Measurements from ENCODE around the gene LNX1. TPM values are rescaled to one million over a fixed set of nuclear protein-coding genes. Genes with fewer than 3 reads are reported as not detected.

LNX1 gene
- total and polyA plus RNA-seq, 4 experiments from 2014 or later = 0.44 to 0.78 TPM; not detected in 2

DNA sequence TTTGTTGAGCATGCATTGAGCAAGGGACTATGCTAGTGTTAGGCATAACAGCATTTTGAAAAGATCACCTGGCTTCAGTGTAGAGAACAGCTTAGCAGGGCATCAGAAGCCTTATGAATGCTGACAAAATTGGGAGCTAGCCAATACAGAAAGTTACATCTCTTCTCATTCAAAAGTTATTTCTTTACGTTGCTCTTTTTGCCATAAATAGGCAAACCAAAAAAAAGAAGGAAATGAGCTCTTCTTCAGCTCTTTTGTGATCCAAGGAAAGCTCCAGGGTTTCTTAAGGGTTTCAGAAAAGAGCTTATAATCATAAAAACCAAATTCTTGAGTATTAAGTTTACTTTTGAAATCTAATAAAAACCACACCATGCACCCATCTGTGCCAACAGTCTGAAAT is 35.2 kb upstream of the LNX1 start:
- Mint-ChIP-seq H3K4me1 (no peaks in the 10 kb centered on the region), H3K4me3 (no peak overlapping the region), H3K27ac (no peak overlapping the region), H3K9me3 (peaks cover 0 to 8% (median 3%) of the 10 kb centered on the region in 8 donors), H3K36me3 (no peaks in the 10 kb centered on the region), H3K27me3 (peaks cover 4 to 5% of the 10 kb centered on the region in 2 donors)
- H3K27me3 ChIP-seq (ENCODE audit: insufficient read depth, low read length) = no peaks in the 10 kb centered on the region
- H3K4me3 ChIP-seq (ENCODE audit: low read length in 2 of 2) = no peak overlapping the region
- ChIA-PET POLR2A (ENCODE audit: partially characterized antibody) (no interaction called here), CTCF (ENCODE audit: partially characterized antibody) (no interaction called here)
- no peak overlapping the region for H3K27ac ChIP-seq (ENCODE audit: low read depth, low read length)
- H3K9me3 ChIP-seq (ENCODE audit: control insufficient read depth in 1 of 2, low read length in 2 of 2) = no peaks in the 10 kb centered on the region
- no peak for DNase-seq
- no peaks in the 10 kb centered on the region for H3K36me3 ChIP-seq (ENCODE audit: insufficient read depth, low read length)
- no peaks in the 10 kb centered on the region for H3K4me1 ChIP-seq (ENCODE audit: insufficient read depth, low read length)
- intact Hi-C loops (cut with micrococcal nuclease) = no loop called here

DNA sequence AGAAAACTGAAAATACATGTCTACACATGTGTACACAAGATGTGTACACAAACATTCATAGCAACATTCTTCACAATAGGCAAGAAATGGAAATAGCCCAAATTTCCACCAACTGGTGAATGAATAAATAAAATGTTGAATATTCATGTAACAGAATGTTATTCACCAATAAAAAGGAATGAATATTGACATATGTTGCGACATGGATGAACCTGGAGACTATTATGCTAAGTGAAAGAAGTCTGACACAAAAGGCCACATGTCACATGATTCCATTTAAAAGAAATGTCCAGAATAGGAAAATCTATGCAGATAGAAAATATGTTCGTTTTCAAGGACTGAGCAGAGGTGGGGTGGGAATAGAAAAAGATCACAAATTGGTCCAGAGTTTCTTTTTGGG is 34.6 kb upstream of the LNX1 start:
- Histone ChIP-seq H3K4me1 (ENCODE audit: insufficient read depth, low read length) (no peaks in the 10 kb centered on the region), H3K27ac (ENCODE audit: low read depth, low read length) (no peak overlapping the region), H3K4me3 (ENCODE audit: low read length in 2 of 2) (no peak overlapping the region), H3K9me3 (ENCODE audit: control insufficient read depth in 1 of 2, low read length in 2 of 2) (no peaks in the 10 kb centered on the region), H3K36me3 (ENCODE audit: insufficient read depth, low read length) (no peaks in the 10 kb centered on the region), H3K27me3 (ENCODE audit: insufficient read depth, low read length) (no peaks in the 10 kb centered on the region)
- Mint-ChIP-seq H3K4me1 (no peaks in the 10 kb centered on the region), H3K9me3 (peaks cover 0 to 8% (median 3%) of the 10 kb centered on the region in 8 donors), H3K4me3 (no peak overlapping the region), H3K36me3 (no peaks in the 10 kb centered on the region), H3K27ac (no peak overlapping the region), H3K27me3 (peaks cover 4% of the 10 kb centered on the region in 2 donors)
- ChIA-PET CTCF (ENCODE audit: partially characterized antibody) (no interaction called here), POLR2A (ENCODE audit: partially characterized antibody) (no interaction called here)
- intact Hi-C loops (cut with micrococcal nuclease) = no loop called here
- DNase-seq = no peak

DNA sequence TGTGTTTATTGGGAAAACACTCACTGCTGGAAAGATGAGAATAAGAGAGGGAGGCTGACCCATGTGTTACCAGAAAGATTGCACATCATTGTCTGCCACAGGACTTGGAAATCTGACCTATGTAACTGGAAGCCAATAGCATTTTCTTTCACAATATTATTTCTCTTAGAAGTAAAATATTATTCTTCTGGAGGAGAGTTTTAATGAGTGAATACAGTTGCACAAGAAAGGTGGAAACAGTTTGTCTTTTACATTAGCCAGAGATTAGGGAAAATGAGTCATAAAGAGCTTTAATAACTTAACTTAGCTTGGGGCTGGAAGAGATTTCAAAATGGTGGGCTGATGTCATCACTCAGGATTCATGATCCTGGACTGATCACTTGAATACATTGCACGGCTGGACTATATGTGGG is 31.5 kb upstream of the LNX1 start:
- intact Hi-C loops (cut with micrococcal nuclease) = no loop called here
- CTCF ChIA-PET (ENCODE audit: partially characterized antibody) = interaction anchor here (0.7 kb wide), 1 partner anchor 9 kb away, joined by 3 read pairs; no protein-coding TSS in a partner anchor
- Mint-ChIP-seq H3K27me3 (peaks cover 2 to 3% of the 10 kb centered on the region in 2 donors), H3K4me3 (no peak overlapping the region), H3K9me3 (peaks cover 0 to 5% (median 2%) of the 10 kb centered on the region in 8 donors), H3K4me1 (no peaks in the 10 kb centered on the region), H3K27ac (no peak overlapping the region), H3K36me3 (no peaks in the 10 kb centered on the region)
- Histone ChIP-seq H3K4me3 (ENCODE audit: low read length in 2 of 2) (no peak overlapping the region), H3K27me3 (ENCODE audit: insufficient read depth, low read length) (no peaks in the 10 kb centered on the region), H3K9me3 (ENCODE audit: control insufficient read depth in 1 of 2, low read length in 2 of 2) (no peaks in the 10 kb centered on the region), H3K36me3 (ENCODE audit: insufficient read depth, low read length) (no peaks in the 10 kb centered on the region), H3K4me1 (ENCODE audit: insufficient read depth, low read length) (no peaks in the 10 kb centered on the region), H3K27ac (ENCODE audit: low read depth, low read length) (no peak overlapping the region)
- no peak for DNase-seq
- POLR2A ChIA-PET (ENCODE audit: partially characterized antibody) = no interaction called here

DNA sequence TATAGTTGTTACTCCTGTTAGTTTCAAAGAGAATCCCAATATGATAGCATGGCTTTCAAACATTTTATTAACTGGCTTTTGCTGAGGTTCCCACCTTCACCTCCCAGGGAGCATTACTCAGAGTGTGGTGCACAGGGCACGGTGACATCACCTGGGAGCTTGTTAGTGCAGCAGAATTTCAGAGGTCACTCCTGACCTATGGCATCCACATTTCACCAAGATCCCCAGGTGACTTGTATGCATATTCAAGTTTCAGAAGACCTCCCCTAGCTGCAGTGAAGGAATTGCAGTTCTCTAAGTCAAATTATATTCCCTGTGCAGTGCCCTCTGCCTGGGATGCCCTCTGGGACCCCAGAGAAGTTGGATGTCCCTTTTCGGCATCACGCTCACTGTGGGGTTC is 29.7 kb upstream of the LNX1 start:
- no peak for DNase-seq
- H3K4me1 ChIP-seq (ENCODE audit: insufficient read depth, low read length) = no peaks in the 10 kb centered on the region
- Mint-ChIP-seq H3K9me3 (peaks cover 0 to 3% (median 1%) of the 10 kb centered on the region in 8 donors), H3K36me3 (no peaks in the 10 kb centered on the region), H3K4me1 (no peaks in the 10 kb centered on the region), H3K27me3 (peaks cover 2 to 3% of the 10 kb centered on the region in 2 donors), H3K27ac (no peak overlapping the region), H3K4me3 (no peak overlapping the region)
- no peak overlapping the region for H3K4me3 ChIP-seq (ENCODE audit: low read length in 2 of 2)
- H3K36me3 ChIP-seq (ENCODE audit: insufficient read depth, low read length) = no peaks in the 10 kb centered on the region
- intact Hi-C loops (cut with micrococcal nuclease) = no loop called here
- H3K27me3 ChIP-seq (ENCODE audit: insufficient read depth, low read length) = no peaks in the 10 kb centered on the region
- H3K27ac ChIP-seq (ENCODE audit: low read depth, low read length) = no peak overlapping the region
- CTCF ChIA-PET (ENCODE audit: partially characterized antibody) = no interaction called here
- POLR2A ChIA-PET (ENCODE audit: partially characterized antibody) = no interaction called here
- H3K9me3 ChIP-seq (ENCODE audit: control insufficient read depth in 1 of 2, low read length in 2 of 2) = no peaks in the 10 kb centered on the region

DNA sequence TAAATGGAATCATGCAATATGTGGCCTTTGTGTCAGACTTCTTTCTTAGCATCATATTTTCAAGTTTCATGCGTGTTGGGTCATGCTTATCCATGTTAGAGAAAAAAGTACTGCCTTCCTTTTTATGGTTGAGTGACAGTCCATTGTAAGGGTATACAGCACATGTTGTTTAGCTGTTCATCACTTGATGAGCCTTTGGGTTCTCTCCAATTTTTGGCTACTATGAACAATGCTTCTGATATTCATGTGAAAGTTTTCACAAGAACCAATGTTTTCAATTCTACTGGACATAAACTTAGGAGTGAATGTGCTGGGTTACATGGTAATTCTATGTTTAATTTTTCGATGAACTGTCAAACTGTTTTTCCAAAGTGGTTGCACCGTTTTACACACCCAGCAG is 28.1 kb upstream of the LNX1 start:
- no peak overlapping the region for H3K4me3 Mint-ChIP-seq
- intact Hi-C loops (cut with micrococcal nuclease) = no loop called here
- ChIA-PET CTCF (ENCODE audit: partially characterized antibody) (no interaction called here), POLR2A (ENCODE audit: partially characterized antibody) (no interaction called here)
- H3K27me3 ChIP-seq (ENCODE audit: insufficient read depth, low read length) = no peaks in the 10 kb centered on the region
- no peaks in the 10 kb centered on the region for H3K36me3 Mint-ChIP-seq
- no peaks in the 10 kb centered on the region for H3K9me3 ChIP-seq (ENCODE audit: control insufficient read depth in 1 of 2, low read length in 2 of 2)
- peaks cover 2 to 3% of the 10 kb centered on the region in 2 donors for H3K27me3 Mint-ChIP-seq
- DNase-seq = no peak
- no peaks in the 10 kb centered on the region for H3K4me1 Mint-ChIP-seq
- no peak overlapping the region for H3K27ac ChIP-seq (ENCODE audit: low read depth, low read length)
- H3K4me3 ChIP-seq (ENCODE audit: low read length in 2 of 2) = no peak overlapping the region
- H3K36me3 ChIP-seq (ENCODE audit: insufficient read depth, low read length) = no peaks in the 10 kb centered on the region
- no peak overlapping the region for H3K27ac Mint-ChIP-seq
- no peaks in the 10 kb centered on the region for H3K4me1 ChIP-seq (ENCODE audit: insufficient read depth, low read length)
- H3K9me3 Mint-ChIP-seq = peaks cover 0 to 2% (median 0%) of the 10 kb centered on the region in 8 donors

DNA sequence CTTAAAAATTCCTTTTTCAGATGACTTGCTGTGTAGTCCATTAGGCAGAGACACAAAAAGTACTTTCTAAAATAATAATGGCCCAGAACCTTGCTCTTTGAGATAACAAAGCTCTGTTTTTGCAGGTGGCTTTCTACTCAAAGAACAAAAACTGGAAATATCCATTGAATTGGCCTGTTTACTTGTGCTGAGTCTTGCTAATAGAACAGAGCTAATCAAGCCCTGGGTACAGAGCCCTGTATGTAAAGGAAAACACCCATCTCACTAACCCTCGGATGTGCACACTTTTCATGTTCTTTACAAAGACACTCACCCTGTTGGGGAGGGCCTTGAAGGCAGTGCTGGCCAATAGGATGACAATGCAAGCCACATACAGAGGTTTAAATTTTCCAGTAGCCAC is 27.0 kb upstream of the LNX1 start:
- no peaks in the 10 kb centered on the region for H3K36me3 ChIP-seq (ENCODE audit: insufficient read depth, low read length)
- H3K27me3 Mint-ChIP-seq = peaks cover 0 to 3% of the 10 kb centered on the region in 2 donors
- POLR2A ChIA-PET (ENCODE audit: partially characterized antibody) = no interaction called here
- H3K27ac ChIP-seq (ENCODE audit: low read depth, low read length) = no peak overlapping the region
- DNase-seq = no peak
- H3K27ac Mint-ChIP-seq = no peak overlapping the region
- H3K36me3 Mint-ChIP-seq = no peaks in the 10 kb centered on the region
- H3K9me3 Mint-ChIP-seq = peaks cover 0 to 6% (median under 1%) of the 10 kb centered on the region in 8 donors
- H3K9me3 ChIP-seq (ENCODE audit: control insufficient read depth in 1 of 2, low read length in 2 of 2) = no peaks in the 10 kb centered on the region
- CTCF ChIA-PET (ENCODE audit: partially characterized antibody) = no interaction called here
- no peaks in the 10 kb centered on the region for H3K4me1 Mint-ChIP-seq
- no peaks in the 10 kb centered on the region for H3K4me1 ChIP-seq (ENCODE audit: insufficient read depth, low read length)
- no peaks in the 10 kb centered on the region for H3K27me3 ChIP-seq (ENCODE audit: insufficient read depth, low read length)
- H3K4me3 Mint-ChIP-seq = no peak overlapping the region
- intact Hi-C loops (cut with micrococcal nuclease) = no loop called here
- no peak overlapping the region for H3K4me3 ChIP-seq (ENCODE audit: low read length in 2 of 2)

DNA sequence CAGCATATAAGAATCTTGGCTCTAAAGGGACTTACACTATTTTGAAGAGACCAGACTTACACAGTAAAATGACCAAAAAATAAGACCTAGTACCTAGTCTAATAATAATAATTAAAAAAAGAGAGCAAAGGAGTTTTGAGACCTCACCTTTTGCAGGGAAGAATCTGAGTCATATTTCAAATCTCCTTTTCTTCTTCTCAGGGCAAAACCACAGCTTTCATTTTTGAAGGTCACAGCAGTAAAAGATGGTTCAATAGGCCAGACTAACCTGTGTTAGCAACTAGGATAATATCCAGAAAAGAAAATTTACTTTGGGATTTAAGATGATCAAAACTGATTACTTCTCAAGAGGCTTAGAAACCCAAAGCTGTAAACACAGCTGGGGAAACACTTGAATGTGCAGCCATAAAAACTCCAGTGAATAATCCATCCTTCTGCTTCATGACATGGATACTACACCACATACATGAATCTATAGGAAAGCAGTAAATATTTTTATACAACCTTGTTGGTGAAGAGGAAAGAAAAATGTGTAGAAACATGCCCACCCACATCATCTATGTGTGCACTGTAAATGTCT is 25.9 kb upstream of the LNX1 start:
- no peaks in the 10 kb centered on the region for H3K36me3 ChIP-seq (ENCODE audit: insufficient read depth, low read length)
- Mint-ChIP-seq H3K27ac (no peak overlapping the region), H3K9me3 (peaks cover 0 to 8% (median under 1%) of the 10 kb centered on the region in 8 donors), H3K4me1 (no peaks in the 10 kb centered on the region), H3K4me3 (no peak overlapping the region), H3K27me3 (no peaks in the 10 kb centered on the region), H3K36me3 (no peaks in the 10 kb centered on the region)
- H3K4me1 ChIP-seq (ENCODE audit: insufficient read depth, low read length) = no peaks in the 10 kb centered on the region
- ChIA-PET CTCF (ENCODE audit: partially characterized antibody) (no interaction called here), POLR2A (ENCODE audit: partially characterized antibody) (no interaction called here)
- no peaks in the 10 kb centered on the region for H3K27me3 ChIP-seq (ENCODE audit: insufficient read depth, low read length)
- DNase-seq = no peak
- no peaks in the 10 kb centered on the region for H3K9me3 ChIP-seq (ENCODE audit: control insufficient read depth in 1 of 2, low read length in 2 of 2)
- intact Hi-C loops (cut with micrococcal nuclease) = no loop called here
- no peak overlapping the region for H3K4me3 ChIP-seq (ENCODE audit: low read length in 2 of 2)
- H3K27ac ChIP-seq (ENCODE audit: low read depth, low read length) = no peak overlapping the region

DNA sequence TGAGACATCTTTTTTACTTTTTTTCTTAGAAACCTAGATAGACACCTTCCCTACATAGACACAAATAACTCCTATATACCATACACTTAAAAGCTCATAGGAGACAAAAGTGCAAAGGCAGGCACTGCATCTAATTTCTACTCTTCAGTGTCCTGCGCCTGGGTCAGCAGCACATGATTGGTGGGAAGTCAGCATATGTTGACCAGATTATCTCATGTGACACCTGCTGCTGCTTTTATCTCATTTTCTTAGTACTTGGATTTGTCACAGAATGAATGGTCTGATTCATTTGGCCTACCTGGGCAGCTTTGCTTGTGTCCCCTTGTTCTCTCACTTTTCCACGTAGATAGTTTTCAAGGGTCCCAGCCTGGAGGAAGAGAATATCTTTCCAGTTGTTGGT is 24.9 kb upstream of the LNX1 start:
- Histone ChIP-seq H3K27me3 (ENCODE audit: insufficient read depth, low read length) (no peaks in the 10 kb centered on the region), H3K27ac (ENCODE audit: low read depth, low read length) (no peak overlapping the region), H3K9me3 (ENCODE audit: control insufficient read depth in 1 of 2, low read length in 2 of 2) (no peaks in the 10 kb centered on the region), H3K4me3 (ENCODE audit: low read length in 2 of 2) (no peak overlapping the region), H3K4me1 (ENCODE audit: insufficient read depth, low read length) (no peaks in the 10 kb centered on the region), H3K36me3 (ENCODE audit: insufficient read depth, low read length) (no peaks in the 10 kb centered on the region)
- Mint-ChIP-seq H3K4me1 (no peaks in the 10 kb centered on the region), H3K36me3 (no peaks in the 10 kb centered on the region), H3K27ac (no peak overlapping the region), H3K27me3 (no peaks in the 10 kb centered on the region), H3K4me3 (no peak overlapping the region), H3K9me3 (peaks cover 0 to 8% (median under 1%) of the 10 kb centered on the region in 8 donors)
- POLR2A ChIA-PET (ENCODE audit: partially characterized antibody) = no interaction called here
- CTCF ChIA-PET (ENCODE audit: partially characterized antibody) = no interaction called here
- intact Hi-C loops (cut with micrococcal nuclease) = no loop called here
- DNase-seq = no peak

All from CD4-positive, alpha-beta memory T cell (primary cell).